H1 (cell line): ENCODE data around the gene MOGAT2. TPM values are rescaled to one million over a fixed set of nuclear protein-coding genes. Genes with fewer than 3 reads are reported as not detected.

ENCODE experiments used
- CTCF ChIA-PET: fragments of 300-600 bp; sonication (Branson Sonifier 250); formaldehyde crosslinking; loops from one replicate; lab custom pipeline; 2021; ENCODE audit not compliant: partially characterized antibody; lab: Charles Lee
- POLR2A ChIA-PET: fragments of 300-600 bp; sonication (Branson Sonifier 250); formaldehyde crosslinking; loops from one replicate; lab custom pipeline; 2021; ENCODE audit warnings: inconsistent platforms; ENCODE audit not compliant: partially characterized antibody; lab: Charles Lee
- DNase-seq, 2 experiments: peaks; one replicate each; pipeline versions ENCODE4 v3.0.0 to v3.0.0-alpha.2; 2010 to 2022; ENCODE audit warnings: low spot score in 2 of 2, low read depth in 1 of 2, mixed read lengths in 1 of 2
- FAIRE-seq: peaks from 2 replicates; lab custom pipeline; 2011; peaks lifted over from hg19 to GRCh38; lab: Jason Lieb, UNC
- H2AFZ ChIP-seq: 2 replicates; pipeline ENCODE4 v1.8.1; 2012; ENCODE audit warnings: low read length, inconsistent platforms
- H2AK5ac ChIP-seq: 2 replicates; pipeline ENCODE4 v1.6.1; 2013; ENCODE audit warnings: low read depth, low read length
- H2BK120ac ChIP-seq: replicated peaks from 2 replicates; pipeline ENCODE3; 2013; ENCODE audit warnings: low read depth, low read length, inconsistent platforms
- H2BK12ac ChIP-seq: 2 replicates; pipeline ENCODE4 v1.6.1; 2013; ENCODE audit warnings: low read depth, low read length
- H2BK15ac ChIP-seq: 2 replicates; pipeline ENCODE4 v1.6.1; 2013; ENCODE audit warnings: low read length
- H2BK20ac ChIP-seq: 2 replicates; pipeline ENCODE4 v1.6.1; 2013; ENCODE audit warnings: low read length
- H2BK5ac ChIP-seq: 2 replicates; pipeline ENCODE4 v1.6.1; 2013; ENCODE audit warnings: low read depth, low read length
- H3K14ac ChIP-seq: 2 replicates; pipeline ENCODE4 v1.6.1; 2013; ENCODE audit warnings: inconsistent platforms; ENCODE audit not compliant: insufficient read length
- H3K18ac ChIP-seq: 2 replicates; pipeline ENCODE4 v1.6.1; 2013; ENCODE audit warnings: low read length; ENCODE audit errors: extremely low read depth
- H3K23ac ChIP-seq: 2 replicates; pipeline ENCODE4 v1.6.1; 2013; ENCODE audit warnings: inconsistent platforms; ENCODE audit not compliant: insufficient read length
- H3K23me2 ChIP-seq: 2 replicates; pipeline ENCODE4 v1.6.1; 2013; ENCODE audit warnings: low read depth, low read length
- H3K27ac ChIP-seq: 2 replicates; pipeline ENCODE4 v1.6.1; 2011; ENCODE audit warnings: low read depth, low read length, inconsistent platforms
- H3K27me3 ChIP-seq, 4 experiments: replicated peaks in 1 of 4; 1 replicate in 1 of 4; 2 replicates in 3 of 4; pipeline versions ENCODE4 v1.6.1 to v1.8.1; 2011 to 2013; ENCODE audit warnings: low read length in 3 of 4, mild to moderate bottlenecking in 3 of 4, inconsistent platforms in 2 of 4, mixed read lengths in 2 of 4, moderate library complexity in 1 of 4; ENCODE audit not compliant: control insufficient read depth in 3 of 4, insufficient read depth in 3 of 4; ENCODE audit errors: extremely low read depth in 1 of 4
- H3K36me3 ChIP-seq, 4 experiments: 2 replicates each; pipeline versions ENCODE4 v1.6.1 to v1.8.1; 2011 to 2013; ENCODE audit warnings: mild to moderate bottlenecking in 4 of 4, low read length in 3 of 4, moderate library complexity in 2 of 4, control low read depth in 1 of 4, inconsistent platforms in 1 of 4; ENCODE audit not compliant: insufficient read depth in 4 of 4, control insufficient read depth in 2 of 4
- H3K4ac ChIP-seq: replicated peaks from 2 replicates; pipeline ENCODE3; 2013; ENCODE audit warnings: low read length, low read depth, mixed read lengths, inconsistent platforms; ENCODE audit not compliant: insufficient read length
- H3K4me1 ChIP-seq, 4 experiments: replicated peaks in 1 of 4; 1 replicate in 1 of 4; 2 replicates in 3 of 4; pipeline versions ENCODE4 v1.6.1 to v1.8.1; 2011 to 2013; ENCODE audit warnings: low read length in 3 of 4, inconsistent platforms in 2 of 4, mixed read lengths in 1 of 4; ENCODE audit not compliant: insufficient read depth in 4 of 4, control insufficient read depth in 3 of 4
- H3K4me2 ChIP-seq, 2 experiments: 2 replicates each; pipeline versions ENCODE4 v1.6.1 to v1.8.1; 2011 to 2013; ENCODE audit warnings: low read depth in 2 of 2, low read length in 2 of 2, control low read depth in 1 of 2, inconsistent platforms in 1 of 2, mild to moderate bottlenecking in 1 of 2; ENCODE audit not compliant: insufficient read depth in 1 of 2
- H3K4me3 ChIP-seq, 4 experiments: fragments of 200-600, 300-600 bp in 1 of 4; sonication (generic), shearing (Covaris generic), sonication (Bioruptor Twin) in 1 of 4; 2 replicates each; pipeline versions ENCODE4 v1.5.1 to v1.8.1; 2011 to 2016; ENCODE audit warnings: low read length in 4 of 4, low read depth in 3 of 4, control low read depth in 2 of 4, inconsistent platforms in 2 of 4, mild to moderate bottlenecking in 2 of 4, mixed read lengths in 1 of 4, moderate library complexity in 1 of 4; ENCODE audit not compliant: insufficient read depth in 2 of 4; ENCODE audit errors: extremely low read depth in 1 of 4
- H3K56ac ChIP-seq: replicated peaks from 2 replicates; pipeline ENCODE3; 2013; ENCODE audit warnings: low read depth, mild to moderate bottlenecking, mixed read lengths, low read length, inconsistent platforms; ENCODE audit not compliant: insufficient read length
- H3K79me1 ChIP-seq: 2 replicates; pipeline ENCODE4 v1.6.1; 2013; ENCODE audit warnings: low read depth, low read length, control low read depth
- H3K79me2 ChIP-seq, 2 experiments: 2 replicates each; pipeline versions ENCODE4 v1.6.1 to v1.8.1; 2012 to 2013; ENCODE audit warnings: low read length in 2 of 2, mild to moderate bottlenecking in 2 of 2, inconsistent platforms in 1 of 2; ENCODE audit not compliant: insufficient read depth in 2 of 2, control insufficient read depth in 1 of 2
- H3K9ac ChIP-seq, 4 experiments: replicated peaks in 1 of 4; 1 replicate in 1 of 4; 2 replicates in 3 of 4; pipeline versions ENCODE4 v1.6.1 to v1.8.1; 2011 to 2013; ENCODE audit warnings: low read depth in 3 of 4, low read length in 3 of 4, control low read depth in 2 of 4, mild to moderate bottlenecking in 2 of 4, moderate library complexity in 2 of 4, inconsistent platforms in 1 of 4; ENCODE audit errors: extremely low read depth in 1 of 4
- H3K9me3 ChIP-seq, 2 experiments: 2 replicates each; pipeline versions ENCODE4 v1.6.1 to v1.8.1; 2012 to 2013; ENCODE audit warnings: mild to moderate bottlenecking in 2 of 2, moderate library complexity in 2 of 2, control low read depth in 1 of 2, inconsistent platforms in 1 of 2, low read depth in 1 of 2, low read length in 1 of 2, mixed read lengths in 1 of 2; ENCODE audit not compliant: insufficient read depth in 2 of 2
- H4K20me1 ChIP-seq, 2 experiments: replicated peaks in 1 of 2; 2 replicates each; pipeline versions ENCODE3 to v1.8.1; 2011 to 2013; ENCODE audit warnings: inconsistent platforms in 2 of 2, low read length in 2 of 2, mild to moderate bottlenecking in 1 of 2; ENCODE audit not compliant: insufficient read depth in 2 of 2, control insufficient read depth in 1 of 2
- H4K5ac ChIP-seq: 2 replicates; pipeline ENCODE4 v1.6.1; 2013; ENCODE audit warnings: low read length, low read depth, mixed read lengths, inconsistent platforms; ENCODE audit not compliant: insufficient read length
- H4K8ac ChIP-seq: 2 replicates; pipeline ENCODE4 v1.8.0; 2013; ENCODE audit warnings: mild to moderate bottlenecking, moderate library complexity, low read length, inconsistent platforms; ENCODE audit not compliant: insufficient read depth; ENCODE audit errors: extremely low read depth
- H4K91ac ChIP-seq: replicated peaks from 2 replicates; pipeline ENCODE3; 2013; ENCODE audit warnings: low read length, mixed read lengths, inconsistent platforms; ENCODE audit not compliant: insufficient read length
- BRCA1 ChIP-seq: IDR thresholded peaks from 2 replicates; pipeline ENCODE4 v1.6.1; 2012; ENCODE audit warnings: low read depth, low read length, improper control_type of control experiment
- CREB1 ChIP-seq: IDR thresholded peaks from 2 replicates; pipeline ENCODE4 v1.6.1; 2012; ENCODE audit warnings: inconsistent platforms
- EP300 ChIP-seq, 2 experiments: IDR thresholded peaks; 1 replicate in 1 of 2; 2 replicates in 1 of 2; pipeline ENCODE4 v1.6.1; 2011 to 2012; ENCODE audit warnings: low read depth in 2 of 2, low read length in 2 of 2, mild to moderate bottlenecking in 2 of 2, borderline replicate concordance in 1 of 2, inconsistent platforms in 1 of 2, moderate library complexity in 1 of 2
- HDAC2 ChIP-seq, 2 experiments: fragments of 300-600 bp in 1 of 2; sonication (generic) in 1 of 2; IDR thresholded peaks; 2 replicates each; pipeline ENCODE4 v1.6.1; 2011 to 2012; ENCODE audit warnings: low read depth in 2 of 2, low read length in 2 of 2, mild to moderate bottlenecking in 2 of 2, moderate library complexity in 2 of 2, borderline replicate concordance in 1 of 2, inconsistent platforms in 1 of 2
- JUND ChIP-seq: IDR thresholded peaks from 2 replicates; pipeline ENCODE4 v1.6.1; 2011; ENCODE audit warnings: mild to moderate bottlenecking, improper control_type of control experiment, low read length
- NRF1 ChIP-seq: IDR thresholded peaks from 2 replicates; pipeline ENCODE4 v1.6.1; 2011; ENCODE audit warnings: mild to moderate bottlenecking, low read depth, low read length, improper control_type of control experiment
- PHF8 ChIP-seq: fragments of 200-600 bp; sonication (generic); conservative IDR thresholded peaks from 2 replicates; pipeline ENCODE4 v1.7.1; 2012; ENCODE audit warnings: low read depth, mild to moderate bottlenecking, inconsistent platforms, low read length, moderate library complexity
- SAP30 ChIP-seq: fragments of 300-600 bp; sonication (generic); IDR thresholded peaks from 2 replicates; pipeline ENCODE4 v1.7.1; 2012; ENCODE audit warnings: low read length, moderate library complexity, mild to moderate bottlenecking, inconsistent platforms; ENCODE audit not compliant: insufficient read depth, insufficient replicate concordance
- TAF7 ChIP-seq: optimal IDR thresholded peaks from 2 replicates; pipeline ENCODE3; 2011; ENCODE audit warnings: low read depth, mild to moderate bottlenecking, inconsistent platforms, low read length, moderate library complexity, borderline replicate concordance
- ZNF274 ChIP-seq: IDR thresholded peaks from 2 replicates; pipeline ENCODE4 v1.7.0; 2012; ENCODE audit warnings: low read length, borderline replicate concordance; ENCODE audit errors: extremely low read depth
- WGBS, 2 experiments: shearing (Covaris generic) in 1 of 2; methylation state at CpG; one replicate each; pipeline versions ENCODE4 v1.1.6 to v1.1.7; 2013 to 2015; ENCODE audit warnings: low lambda C conversion rate in 2 of 2, mixed read lengths in 2 of 2, inconsistent platforms in 1 of 2, low coverage in 1 of 2, missing lambda C conversion rate in 1 of 2; ENCODE audit not compliant: insufficient replicate concordance in 2 of 2, insufficient coverage in 1 of 2, insufficient read length in 1 of 2; ENCODE audit errors: extremely low coverage in 1 of 2, missing lambda C conversion rate in 1 of 2; 5-methylcytosine and 5-hydroxymethylcytosine counted together
- polyA plus RNA-seq, 7 experiments: library from polyadenylated mRNA; depleted of rRNA in 3 of 7; stranded (reverse) in 5 of 7; unstranded in 2 of 7; fragments of >200 nt in 5 of 7; fragments of 200-250 nt in 2 of 7; gene quantifications; 1 replicate in 5 of 7; 2 replicates in 1 of 7; 4 replicates in 1 of 7; pipeline versions ENCODE4 v1.2.1 to v1.2.3, GENCODE V29; 2011 to 2013; ENCODE audit warnings: missing spikeins in 2 of 7, mixed read lengths in 2 of 7
- total RNA-seq: library from RNA; stranded (reverse); fragmentation: NEBNext Ultra II Directional; extraction: Animal tissue kit (Norgen Biotek cat#: 25700); gene quantifications from 2 replicates; pipeline ENCODE4 v1.2.1, GENCODE V29; 2021
- TF ChIP-seq, protein P1 (sequence below): IDR thresholded peaks from 2 replicates; pipeline ENCODE4 v1.6.1; 2011; ENCODE audit warnings: low read depth, mild to moderate bottlenecking, low read length; ENCODE audit not compliant: insufficient read depth

MOGAT2 gene
- total and polyA plus RNA-seq, 2 of the 8 experiments (the other 6 are each of a cell fraction or from before 2014, with no cell fraction given), result not detected

DNA sequence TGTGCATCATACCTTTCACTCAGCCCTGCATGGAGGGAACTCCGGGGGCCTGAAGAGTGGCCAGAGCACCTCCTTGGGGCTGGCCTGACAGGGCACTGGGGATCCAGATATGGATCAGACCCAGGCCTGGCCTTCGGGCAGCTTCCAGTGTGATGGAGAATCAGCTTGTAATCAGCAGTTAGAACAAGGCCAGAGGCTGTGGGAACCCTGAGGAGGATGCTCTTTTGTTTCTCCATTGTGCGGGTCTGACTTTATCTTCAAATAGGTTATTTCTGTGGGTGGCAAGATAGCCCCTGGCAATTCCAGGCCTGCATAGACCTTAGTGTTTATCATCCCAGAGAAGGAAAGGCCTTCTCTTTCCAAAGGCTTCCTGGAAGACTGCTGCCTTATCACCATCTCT is 63.2 kb downstream of the MOGAT2 start:
- Histone ChIP-seq H3K4me2 (no peak overlapping the region), H3K4ac (no peak overlapping the region), H2BK20ac (no peak overlapping the region), H2BK12ac (no peak overlapping the region), H2BK120ac (no peak overlapping the region), H4K20me1 (no peaks in the 10 kb centered on the region), H4K91ac (no peak overlapping the region), H3K18ac (no peak overlapping the region), H3K56ac (no peak overlapping the region), H3K23me2 (no peaks in the 10 kb centered on the region), H2AFZ (no peak overlapping the region), H2AK5ac (no peak overlapping the region)
- ChIA-PET CTCF (interaction anchor here (0.5 to 1.8 kb wide), 7 partner anchors 9 to 65 kb away, joined by 3 to 5 read pairs (median 4); no protein-coding TSS in a partner anchor), POLR2A (interaction anchor here (0.6 to 1.1 kb wide), 2 partner anchors 209 to 987 kb away, joined by 3 read pairs; no protein-coding TSS in a partner anchor)
- 92% methylated on average over 3 of the region's 3 CpGs; no CpG with 5 or more reads in 1 of the 2 experiments for WGBS, 2 experiments
- TF ChIP-seq BRCA1, result no peak
- TF ChIP-seq TAF7, result no peak
- no peak for TF ChIP-seq NRF1
- TF ChIP-seq CREB1, result no peak
- TF ChIP-seq, protein P1, sequence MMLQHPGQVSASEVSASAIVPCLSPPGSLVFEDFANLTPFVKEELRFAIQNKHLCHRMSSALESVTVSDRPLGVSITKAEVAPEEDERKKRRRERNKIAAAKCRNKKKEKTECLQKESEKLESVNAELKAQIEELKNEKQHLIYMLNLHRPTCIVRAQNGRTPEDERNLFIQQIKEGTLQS, result no peak
- TF ChIP-seq EP300 (IDR thresholded peaks at IDR 0.05; ENCODE audit: borderline replicate concordance in 1 of 2, low read depth in 2 of 2, low read length in 2 of 2), result no peak
- TF ChIP-seq JUND, result no peak
- no peak for TF ChIP-seq PHF8
- no peak for TF ChIP-seq SAP30
- TF ChIP-seq ZNF274, result no peak
- no peak for TF ChIP-seq HDAC2 (IDR thresholded peaks at IDR 0.05; ENCODE audit: borderline replicate concordance in 1 of 2, low read depth in 2 of 2, low read length in 2 of 2)
- TF ChIP-seq, all 59 proteins: peak for 0
- H2BK5ac ChIP-seq, result no peak overlapping the region
- H3K23ac ChIP-seq, result no peak overlapping the region
- H4K8ac ChIP-seq, result no peak overlapping the region
- H3K27me3 ChIP-seq, result no peaks in the 10 kb centered on the region
- no peak overlapping the region for H3K14ac ChIP-seq
- no peaks in the 10 kb centered on the region for H3K4me1 ChIP-seq
- no peaks in the 10 kb centered on the region for H3K9me3 ChIP-seq
- no peak overlapping the region for H4K5ac ChIP-seq
- no peaks in the 10 kb centered on the region for H3K36me3 ChIP-seq
- H3K4me3 ChIP-seq, result no peak overlapping the region
- FAIRE-seq (no peak), DNase-seq (no peak)
- H3K79me1 ChIP-seq, result no peaks in the 10 kb centered on the region
- no peak overlapping the region for H3K27ac ChIP-seq
- no peak overlapping the region for H3K9ac ChIP-seq
- no peak overlapping the region for H2BK15ac ChIP-seq
- no peaks in the 10 kb centered on the region for H3K79me2 ChIP-seq
